NCI-H1092 (cell line): ENCODE measurements around the gene DNASE1L2.
"Not testable (repeated sequence)": the region's sequence is repeated elsewhere in the genome, so short reads cannot be mapped to it uniquely, and the experiment has no call there.

Source experiments
- DNase-seq: peaks from one replicate; lab custom pipeline; 2025; lab: John Stamatoyannopoulos, UW

Gene DNASE1L2

GRCh38 chr16:2238838-2239675 is 2.8 kb downstream of the DNASE1L2 start:
- DNase-seq: no peak

- not testable (repeated sequence) for DNase-seq
These were observed 4.1 kb downstream of the DNASE1L2 start for GRCh38 chr16:2240331-2240730.

DNA sequence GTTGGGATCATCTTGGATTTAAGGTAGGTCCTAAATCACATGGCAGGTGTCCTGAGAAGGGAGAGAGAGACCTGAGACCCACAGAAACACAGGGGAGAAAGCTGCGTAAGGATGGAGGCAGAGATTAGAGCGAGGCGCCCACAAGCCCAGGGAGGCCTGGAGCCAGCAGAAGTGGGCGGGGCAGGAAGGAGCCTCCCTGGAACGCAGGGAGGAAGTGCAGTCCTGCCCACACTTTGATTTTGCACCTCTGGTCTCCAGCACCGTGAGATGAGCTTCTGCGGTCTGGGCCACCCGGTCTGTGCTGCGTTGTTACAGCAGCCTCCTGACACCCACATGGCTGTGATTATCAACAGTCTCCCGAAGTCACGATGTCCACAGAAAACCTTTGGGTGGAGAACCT is 6.4 kb downstream of the DNASE1L2 start:
- DNase-seq: no peak

DNA sequence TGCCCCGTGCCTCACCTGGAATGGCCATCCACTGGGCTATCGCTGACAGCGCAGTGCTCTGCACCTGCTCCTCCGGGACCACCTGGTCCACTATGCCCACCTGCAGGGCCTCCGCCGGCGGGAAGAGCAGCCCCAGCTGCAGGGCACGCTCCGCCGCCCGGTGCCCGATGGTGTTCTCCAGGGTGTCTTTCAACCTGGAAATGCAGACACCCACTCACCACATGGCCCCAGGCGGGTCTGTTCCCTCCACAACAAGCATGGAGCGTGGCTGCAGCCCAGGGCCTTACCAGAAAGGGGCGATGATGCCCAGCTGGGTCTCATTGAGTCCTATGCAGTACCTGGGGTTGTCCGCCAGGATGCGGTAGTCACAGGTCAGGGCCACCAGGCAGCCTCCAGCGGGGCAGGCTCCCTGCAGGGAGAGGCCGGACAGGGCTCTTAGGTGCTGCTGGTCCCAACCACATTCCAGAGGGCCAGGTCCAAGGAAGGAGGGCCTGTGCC is 6.8 kb downstream of the DNASE1L2 start:
- DNase-seq: no peak

GRCh38 chr16:2243781-2244180 is 7.5 kb downstream of the DNASE1L2 start:
- no peak for DNase-seq

DNA sequence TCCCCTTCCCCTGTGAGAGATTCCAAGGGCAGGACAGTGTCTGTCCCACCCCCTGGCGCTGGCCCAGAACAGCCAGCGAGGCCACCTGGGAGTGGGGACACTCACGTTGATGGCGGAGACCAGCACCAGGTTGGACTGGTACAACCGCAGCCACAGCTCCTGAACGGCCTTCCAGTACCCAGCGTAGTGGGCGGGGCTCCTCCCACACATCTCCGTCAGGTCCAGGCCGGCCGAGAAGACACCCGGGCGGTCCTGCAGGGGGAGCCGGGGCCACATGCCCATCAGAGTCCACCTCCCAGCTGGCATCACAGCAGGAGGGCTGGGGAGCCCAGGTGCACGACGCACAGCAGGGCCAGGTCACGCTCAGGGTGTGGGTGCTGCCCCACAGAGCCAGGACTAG is 8.1 kb downstream of the DNASE1L2 start:
- DNase-seq: no peak

GRCh38 chr16:2244926-2245795 is 8.9 kb downstream of the DNASE1L2 start:
- no peak for DNase-seq

DNA sequence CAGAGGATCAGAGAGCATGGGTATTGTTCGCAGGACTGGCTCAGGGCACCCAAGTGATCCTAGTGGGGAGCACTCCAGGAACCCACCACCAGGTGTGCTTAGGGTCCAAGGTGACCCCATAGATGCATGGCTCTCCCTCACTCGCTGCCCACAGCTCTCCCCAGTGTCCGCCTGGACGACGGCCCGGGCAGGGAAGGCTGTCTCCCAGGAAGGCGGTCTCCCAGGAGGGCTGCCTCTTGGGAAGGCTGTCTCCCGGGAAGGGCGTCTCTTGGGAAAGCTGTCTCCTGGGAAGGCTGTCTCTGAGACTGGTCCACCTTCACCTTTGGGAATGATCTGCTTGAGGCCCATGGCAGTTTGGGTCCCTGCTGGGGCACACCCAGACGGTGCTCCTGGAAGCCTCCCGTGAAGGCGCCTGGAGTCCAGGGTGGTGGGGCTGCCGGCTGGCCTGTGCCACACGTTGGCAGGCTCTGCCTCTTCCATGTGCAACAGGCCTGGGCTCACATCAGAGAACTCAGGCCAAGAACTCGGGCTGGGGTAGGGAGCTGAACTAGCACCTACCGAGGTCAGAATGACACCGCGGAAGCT is 10.1 kb downstream of the DNASE1L2 start:
- no peak for DNase-seq

GRCh38 chr16:2250652-2251295 is 14.5 kb downstream of the DNASE1L2 start:
- DNase-seq: no peak

GRCh38 chr16:2251296-2252111 is 15.3 kb downstream of the DNASE1L2 start, which contains the start of gene ECI1:
ECI1 (minus strand) TSS chr16:2251587; CDS start chr16:2251566, 21 bp downstream.
- DNase-seq: peak; percentile 92

GRCh38 chr16:2252806-2253148 is 16.5 kb downstream of the DNASE1L2 start:
- no peak for DNase-seq

DNA sequence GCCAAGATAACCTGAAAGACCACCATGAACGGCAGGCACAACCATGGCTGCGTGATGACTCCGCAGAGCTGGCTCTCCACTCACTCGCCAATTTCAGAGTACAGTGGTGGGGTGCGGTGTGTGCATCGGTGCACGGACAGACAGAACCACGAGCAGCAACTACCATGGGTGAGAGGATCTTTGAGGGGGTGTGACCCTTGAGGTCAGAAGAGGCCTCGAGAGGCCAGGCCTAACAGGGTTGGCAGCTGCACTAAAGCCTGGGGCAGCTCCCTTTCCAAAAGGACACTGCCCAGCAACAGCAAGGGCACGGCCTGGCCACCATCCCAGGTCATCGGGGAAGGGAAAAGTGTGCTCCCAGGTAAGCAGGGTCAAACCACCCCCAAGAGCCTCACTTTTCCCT is 17.0 kb downstream of the DNASE1L2 start:
- no peak for DNase-seq

DNA sequence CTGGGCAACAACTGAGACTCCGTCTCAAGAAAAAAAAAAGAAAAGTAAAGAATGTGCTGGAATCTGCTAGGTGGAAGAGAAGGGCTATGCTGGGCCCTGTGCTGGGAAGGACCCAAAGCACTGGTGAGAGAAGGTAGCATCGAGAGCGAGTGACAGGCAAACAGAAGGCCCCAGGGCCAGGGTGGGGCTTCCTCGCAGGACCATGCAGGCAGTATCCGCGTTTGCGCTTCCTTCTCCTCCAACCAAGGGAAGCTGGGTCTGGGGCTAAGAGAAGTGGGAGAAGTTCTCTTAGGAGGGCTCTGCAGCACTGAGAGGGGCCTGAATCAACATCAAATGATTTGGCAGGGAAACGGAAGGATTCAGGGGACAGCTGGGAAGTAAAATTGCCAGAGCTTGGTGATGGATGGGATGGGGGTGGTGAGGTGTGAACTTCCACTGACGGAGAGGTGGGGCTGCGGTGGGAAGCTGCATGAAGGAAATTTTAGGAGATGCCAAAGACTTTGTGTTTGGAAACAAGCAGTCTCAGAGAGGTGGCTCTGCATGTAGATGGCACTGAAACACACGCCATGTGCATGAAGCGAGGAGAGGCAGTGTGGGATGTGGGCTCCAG is 20.4 kb downstream of the DNASE1L2 start:
- DNase-seq: no peak

DNA sequence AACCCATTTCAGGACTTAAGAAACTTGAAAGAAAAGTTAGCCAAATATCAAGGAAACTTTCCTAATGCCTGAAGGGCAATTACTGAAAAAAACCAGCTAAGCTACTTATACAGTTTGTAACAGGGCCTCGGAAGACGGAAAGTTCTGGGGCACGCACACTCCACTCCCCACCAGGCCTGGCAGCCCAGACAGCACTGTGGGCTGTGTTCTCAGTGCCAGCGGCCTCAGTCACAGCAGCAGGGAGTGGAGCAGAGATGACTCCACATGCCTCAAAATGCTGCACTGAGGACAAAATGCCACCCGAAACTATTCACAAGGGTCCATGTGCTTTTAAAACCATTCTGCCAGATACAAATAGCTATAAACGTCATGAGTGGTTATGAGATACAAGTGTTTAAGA is 21.5 kb downstream of the DNASE1L2 start:
- no peak for DNase-seq

GRCh38 chr16:2258530-2258929 is 22.3 kb downstream of the DNASE1L2 start:
- DNase-seq: not testable (repeated sequence)

DNA sequence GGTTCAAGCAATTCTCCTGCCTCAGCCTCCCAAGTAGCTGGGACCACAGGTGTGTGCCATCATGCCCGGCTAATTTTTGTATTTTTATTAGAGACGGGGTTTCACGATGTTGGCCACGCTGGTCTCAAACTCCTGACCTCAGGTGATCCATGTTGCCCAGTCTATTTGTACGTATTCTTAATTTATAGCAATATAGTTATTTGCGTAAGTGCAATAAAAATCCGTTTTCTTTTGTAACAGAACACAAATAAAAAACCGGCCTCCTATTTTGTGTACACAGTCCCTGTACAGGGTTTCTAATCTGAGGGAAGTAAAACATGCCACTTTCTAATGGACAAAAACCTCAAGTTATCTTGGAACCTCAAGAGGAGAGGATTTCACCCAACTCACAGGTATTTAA is 24.0 kb downstream of the DNASE1L2 start:
- DNase-seq: no peak

- DNase-seq: not testable (repeated sequence)
These were observed 26.8 kb downstream of the DNASE1L2 start for GRCh38 chr16:2263026-2263425.

GRCh38 chr16:2266887-2267286 is 30.6 kb downstream of the DNASE1L2 start:
- DNase-seq: not testable (repeated sequence)

DNA sequence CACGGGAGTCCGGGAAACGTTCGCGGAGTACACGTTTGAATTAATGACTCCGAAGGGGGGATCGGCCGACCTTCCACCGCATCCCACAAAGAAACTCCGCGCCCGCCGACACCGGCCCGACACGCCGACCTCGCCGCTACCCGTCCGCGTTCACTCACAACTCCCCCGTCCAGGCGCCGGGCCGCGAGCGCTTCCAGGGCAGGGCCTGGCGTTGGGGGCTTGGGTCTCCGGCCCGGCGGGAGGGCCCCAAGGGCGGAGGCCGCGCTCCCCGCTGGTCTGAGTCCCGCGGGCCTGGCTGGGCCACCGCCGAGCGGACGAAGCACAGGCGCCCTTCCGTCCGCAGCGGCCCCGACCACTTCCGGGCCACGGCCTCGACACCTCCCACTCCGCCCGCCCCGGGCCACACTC is 31.3 kb downstream of the DNASE1L2 start:
- DNase-seq: not testable (repeated sequence)

- DNase-seq: peak; percentile 94
These were observed 31.8 kb downstream of the DNASE1L2 start, which contains the start of gene RNPS1 for GRCh38 chr16:2267913-2268666. RNPS1 (minus strand) TSS chr16:2268126; CDS start chr16:2264643, 3,483 bp downstream.
